CD4-positive, alpha-beta T cell treated with Interleukin-17A for 1 hour (primary cell): ENCODE measurements around the gene DNM3.

ENCODE experiments used
- DNase-seq: peaks from one replicate; pipeline ENCODE4 v3.0.0-alpha.2; 2020

Gene DNM3

GRCh38 chr1:171819946-171820345, 21.4 kb upstream of the DNM3 start:
- no peak for DNase-seq

- no peak for DNase-seq
These were observed 14.3 kb upstream of the DNM3 start for GRCh38 chr1:171826973-171827372.

DNA sequence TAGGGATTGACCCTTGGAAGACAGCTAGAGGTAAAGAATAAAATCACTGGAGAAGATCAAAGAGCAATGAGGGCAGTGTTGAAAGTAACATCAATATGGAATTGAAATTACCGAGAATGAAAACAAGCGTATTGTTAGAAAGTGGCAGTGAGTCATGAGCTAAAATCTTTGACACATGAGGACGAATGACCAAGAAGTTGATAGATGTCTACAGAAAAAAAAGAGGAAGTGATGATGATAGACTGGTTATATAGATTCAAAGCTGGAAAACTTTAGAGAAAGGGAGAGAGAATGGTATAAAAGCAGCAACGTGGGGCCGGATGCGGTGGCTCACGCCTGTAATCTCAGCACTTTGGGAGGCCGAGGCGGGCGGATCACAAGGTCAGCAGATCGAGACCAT, 12.5 kb upstream of the DNM3 start:
- DNase-seq, result no peak

- DNase-seq, result no peak
These were observed 8.0 kb upstream of the DNM3 start for GRCh38 chr1:171833091-171833825.

DNA sequence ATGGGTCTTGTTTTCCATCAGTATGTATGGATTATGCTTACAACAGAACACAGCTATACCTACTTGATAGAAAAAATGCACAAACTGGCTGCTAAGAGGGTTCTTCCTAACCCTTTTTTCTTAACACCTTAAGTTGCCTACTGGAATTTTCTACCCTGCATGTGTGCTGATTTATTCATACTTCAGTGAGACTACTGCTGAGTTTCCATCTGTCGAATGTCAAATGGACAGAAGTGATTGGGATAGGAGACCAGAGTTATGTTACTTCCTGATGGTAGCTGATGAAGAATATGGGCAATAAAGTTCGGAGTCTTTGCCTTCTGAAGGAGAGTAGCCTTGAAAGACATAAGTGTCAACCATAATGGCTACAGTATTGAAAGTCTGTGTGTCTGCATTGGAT, 6.5 kb upstream of the DNM3 start:
- no peak for DNase-seq

- DNase-seq, result no peak
These were observed 5.4 kb upstream of the DNM3 start for GRCh38 chr1:171835891-171836290.

DNA sequence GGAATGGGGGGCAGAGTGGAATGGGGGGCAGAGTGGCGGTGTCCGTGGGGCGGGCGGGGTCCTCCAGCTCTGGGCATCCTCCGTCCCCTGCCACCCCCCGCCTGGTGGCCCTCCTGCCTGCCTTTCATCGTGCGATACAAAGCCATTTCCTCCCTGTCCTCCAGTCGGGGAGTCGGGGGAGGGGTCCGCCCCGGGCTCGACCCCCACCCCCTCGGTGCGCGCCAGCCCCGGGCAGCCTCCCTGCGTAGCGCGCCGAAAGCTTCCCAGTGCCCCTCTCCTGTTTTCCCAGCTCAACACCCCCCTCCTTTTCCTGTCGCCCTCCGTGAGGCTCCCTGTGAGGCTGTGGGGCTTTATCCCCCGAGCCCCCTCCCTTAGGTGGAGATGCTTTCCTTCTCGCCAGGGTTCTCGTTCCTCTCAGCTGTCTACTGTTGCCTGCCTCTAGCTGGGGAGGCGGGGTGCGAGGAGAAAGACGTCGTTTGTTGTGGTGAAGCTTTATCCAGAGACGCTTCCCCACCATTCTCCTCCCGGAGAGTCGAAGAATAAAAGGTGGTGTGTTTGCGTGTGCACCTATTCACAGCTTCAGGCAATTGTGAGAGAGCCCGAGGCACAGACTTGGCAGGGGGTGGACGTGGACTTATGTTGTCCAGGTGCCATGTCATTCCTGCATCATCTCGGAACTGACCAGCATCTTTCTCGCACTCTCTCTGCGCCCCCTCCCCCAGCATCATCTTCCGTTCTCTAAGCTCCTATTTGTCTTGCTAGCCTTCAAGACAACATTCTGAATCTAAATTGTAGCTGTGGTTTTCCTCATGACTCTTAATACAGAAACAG, 848 bp downstream of the DNM3 start:
- peak; percentile 18 for DNase-seq

DNA sequence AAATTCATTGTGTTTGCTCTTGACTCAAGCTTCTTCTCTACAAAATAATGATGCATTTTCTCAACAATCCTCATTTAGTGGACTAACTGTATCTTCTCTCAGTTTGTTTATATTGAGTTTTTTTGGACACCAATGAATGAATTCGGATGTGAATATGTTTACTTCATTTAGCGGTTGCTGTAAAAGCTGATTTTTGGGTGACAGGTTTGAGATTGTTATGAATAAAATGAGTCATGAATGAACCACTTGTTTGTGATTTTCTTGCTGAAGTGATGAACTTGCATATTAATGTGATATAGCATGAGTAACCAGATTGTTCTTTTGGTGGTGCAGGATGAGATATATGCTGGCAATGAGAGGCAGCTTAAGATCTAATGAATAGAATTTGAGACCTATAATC, 3.1 kb downstream of the DNM3 start:
- no peak for DNase-seq

DNA sequence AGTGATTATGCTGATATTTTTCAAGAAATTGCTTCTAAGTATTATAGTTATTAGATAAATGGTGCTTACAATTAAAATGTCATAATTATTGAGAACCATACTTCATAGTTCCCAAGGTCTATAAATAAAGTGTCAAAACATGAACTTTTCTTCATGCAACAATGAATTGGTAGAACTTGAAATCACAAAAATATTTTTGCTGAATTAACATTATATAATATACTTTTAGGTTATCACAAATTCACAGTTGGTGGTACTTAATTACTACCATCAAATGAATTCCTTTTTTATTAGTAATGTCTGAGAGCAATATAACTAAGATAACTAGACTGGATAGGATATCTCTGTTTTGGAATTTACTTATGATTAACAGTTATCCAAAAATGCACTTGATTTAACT, 4.7 kb downstream of the DNM3 start:
- DNase-seq, result no peak

DNA sequence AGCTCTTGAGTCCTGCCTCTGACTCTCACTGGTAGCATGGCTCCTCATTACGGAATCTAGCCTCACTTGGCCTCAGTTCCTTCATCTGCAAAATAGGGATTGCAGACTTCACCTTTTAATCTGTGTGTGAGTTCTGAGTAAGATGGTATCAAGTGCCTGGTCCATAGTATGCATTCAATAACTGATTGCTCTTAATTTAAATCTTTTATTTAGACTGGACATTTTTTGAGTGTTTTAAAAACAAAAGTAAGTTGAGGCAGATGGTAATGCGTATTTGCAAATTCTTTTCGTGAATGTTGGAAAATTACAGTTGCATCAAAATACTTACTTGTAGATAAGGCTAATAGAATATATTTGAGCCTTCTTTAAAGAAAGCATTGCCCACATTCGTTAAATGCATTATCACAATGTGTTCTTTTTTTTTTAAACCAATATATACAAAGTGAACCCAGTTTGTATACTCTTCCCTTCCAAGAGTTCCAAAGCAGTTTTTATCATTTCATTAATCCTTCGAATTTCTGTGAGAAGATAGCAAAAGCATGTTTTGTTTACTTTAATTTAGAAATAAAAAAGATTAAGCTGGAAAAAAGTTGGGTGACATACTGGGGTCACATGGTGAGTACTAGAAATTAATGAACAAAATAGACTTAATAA, 8.1 kb downstream of the DNM3 start:
- DNase-seq, result no peak

GRCh38 chr1:171850651-171851350, 9.5 kb downstream of the DNM3 start:
- DNase-seq, result no peak

DNA sequence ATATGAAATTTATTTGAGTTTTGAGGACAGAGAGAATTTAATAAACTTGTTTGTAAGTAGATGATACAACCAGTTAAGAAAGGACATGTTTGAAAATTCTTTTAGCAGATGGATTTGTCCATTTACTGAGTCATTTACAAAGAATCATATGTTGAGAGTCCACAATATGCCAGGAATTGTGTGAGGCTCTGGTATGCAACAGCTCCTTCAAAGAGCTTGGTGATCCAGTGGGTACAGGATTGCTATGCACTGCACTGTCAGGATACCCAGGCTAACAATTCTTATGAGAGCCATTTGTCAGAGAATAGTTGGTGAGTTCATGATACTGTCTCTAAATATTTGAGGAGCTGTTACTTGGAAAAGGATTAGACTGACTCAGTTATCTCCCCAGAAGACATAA, 11.0 kb downstream of the DNM3 start:
- DNase-seq, result no peak

GRCh38 chr1:171855381-171855780, 14.1 kb downstream of the DNM3 start:
- no peak for DNase-seq

GRCh38 chr1:171858696-171859095, 17.4 kb downstream of the DNM3 start:
- DNase-seq, result no peak

DNA sequence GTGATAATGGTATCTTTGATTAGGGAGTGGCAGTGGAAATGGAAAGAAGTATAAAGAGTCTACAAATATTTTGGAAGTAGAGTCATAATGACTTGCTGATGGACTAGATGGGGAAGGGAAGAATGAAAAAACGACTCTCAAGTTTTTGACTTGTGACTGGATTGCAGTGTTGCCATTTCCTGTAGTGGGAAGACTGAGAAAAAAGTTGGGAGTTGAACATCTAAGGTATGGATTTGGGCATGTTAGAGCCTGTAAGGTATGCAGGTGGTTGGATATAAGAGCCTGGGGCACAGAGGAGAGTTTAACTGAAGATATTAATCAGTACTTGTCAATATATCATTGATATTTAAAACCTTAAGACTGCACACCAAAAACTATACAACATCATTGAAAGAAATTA, 19.4 kb downstream of the DNM3 start:
- no peak for DNase-seq

GRCh38 chr1:171863531-171863930, 22.2 kb downstream of the DNM3 start:
- DNase-seq, result no peak

DNA sequence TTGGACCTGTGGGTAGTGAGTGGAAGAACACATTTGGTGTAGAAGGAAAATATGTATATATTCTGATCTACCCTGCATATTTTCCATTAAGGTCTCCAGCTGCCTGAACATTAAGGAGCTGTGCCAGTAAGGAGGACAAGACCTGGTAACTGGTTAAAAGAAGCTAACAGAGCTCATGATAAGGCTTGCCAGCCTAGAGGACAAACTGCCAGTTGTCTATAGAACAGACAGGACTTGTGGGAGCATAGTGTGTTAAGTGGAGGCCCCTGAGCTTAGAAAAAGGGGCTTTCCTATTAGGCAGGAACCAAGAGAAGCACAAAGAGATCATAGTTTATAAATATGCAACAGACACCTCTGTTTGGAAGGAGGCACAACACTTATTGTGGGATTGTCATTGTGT, 23.0 kb downstream of the DNM3 start:
- no peak for DNase-seq

- DNase-seq, result no peak
These were observed 23.8 kb downstream of the DNM3 start for GRCh38 chr1:171865106-171865505.

GRCh38 chr1:171867236-171867635, 25.9 kb downstream of the DNM3 start:
- DNase-seq, result no peak

DNA sequence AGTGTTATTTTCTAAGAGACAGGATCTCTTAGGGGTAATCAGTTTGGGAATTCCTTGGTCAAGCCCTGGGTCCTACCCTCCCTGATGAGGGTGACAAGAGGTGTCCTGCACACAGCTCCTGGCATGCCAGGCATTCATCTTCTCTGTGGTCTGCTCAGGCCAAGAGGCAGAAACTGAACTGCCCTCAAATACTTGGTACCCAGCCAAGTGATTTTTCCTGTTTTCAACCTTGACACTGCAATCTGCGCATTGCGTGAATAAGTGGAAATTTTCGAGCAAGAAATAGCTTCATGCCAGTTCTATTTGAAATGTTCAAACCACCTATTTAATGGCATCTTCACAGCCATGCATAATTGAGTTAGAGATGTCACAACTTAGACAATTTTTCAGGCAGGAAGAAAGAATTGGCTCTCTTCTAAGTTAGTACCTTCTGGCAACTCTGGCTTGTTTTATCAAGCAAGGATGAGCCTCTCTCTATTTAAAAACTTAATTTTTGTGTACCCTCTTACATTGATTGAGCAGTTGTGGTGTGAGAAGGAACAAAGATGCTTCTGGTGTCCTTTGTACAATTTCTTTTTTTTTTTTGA, 27.0 kb downstream of the DNM3 start:
- DNase-seq, result no peak

- DNase-seq, result no peak
These were observed 27.8 kb downstream of the DNM3 start for GRCh38 chr1:171869097-171869496.

- no peak for DNase-seq
These were observed 30.6 kb downstream of the DNM3 start for GRCh38 chr1:171871848-171872247.

GRCh38 chr1:171872430-171872829, 31.1 kb downstream of the DNM3 start:
- DNase-seq, result no peak
